Omental fat pad (tissue), 4 donors: ENCODE data around the gene IKZF1. TPM values are rescaled to one million over a fixed set of nuclear protein-coding genes. Genes with fewer than 3 reads are reported as not detected.

Experiments
- ATAC-seq: fragments of 150-250 bp; one replicate; pipeline ENCODE4 v1.9.1; 2016; ENCODE audit warnings: mild to moderate bottlenecking, moderate library complexity; ENCODE audit not compliant: low FRiP score
- DNase-seq: peaks from one replicate; pipeline ENCODE4 v3.0.0-alpha.2; 2019; ENCODE audit warnings: low spot score
- total RNA-seq, 4 donors: library from RNA; depleted of rRNA; stranded (reverse); fragments of >200 nt; gene quantifications; one replicate each; pipeline ENCODE4 v1.1.0, GENCODE V29; 2016
- TF ChIP-seq, protein P1 (sequence below), 3 donors: fragments of 450-650 bp; IDR thresholded peaks; one replicate each; pipeline ENCODE4 v1.5.1; 2016 to 2017; ENCODE audit warnings: antibody characterized with exemption in 3 of 3, mild to moderate bottlenecking in 3 of 3, moderate library complexity in 2 of 3

Gene IKZF1
- total RNA-seq, 4 donors from 2014 or later, result 14.6 to 34.5 (median 21.7) TPM

- TF ChIP-seq, protein P1, sequence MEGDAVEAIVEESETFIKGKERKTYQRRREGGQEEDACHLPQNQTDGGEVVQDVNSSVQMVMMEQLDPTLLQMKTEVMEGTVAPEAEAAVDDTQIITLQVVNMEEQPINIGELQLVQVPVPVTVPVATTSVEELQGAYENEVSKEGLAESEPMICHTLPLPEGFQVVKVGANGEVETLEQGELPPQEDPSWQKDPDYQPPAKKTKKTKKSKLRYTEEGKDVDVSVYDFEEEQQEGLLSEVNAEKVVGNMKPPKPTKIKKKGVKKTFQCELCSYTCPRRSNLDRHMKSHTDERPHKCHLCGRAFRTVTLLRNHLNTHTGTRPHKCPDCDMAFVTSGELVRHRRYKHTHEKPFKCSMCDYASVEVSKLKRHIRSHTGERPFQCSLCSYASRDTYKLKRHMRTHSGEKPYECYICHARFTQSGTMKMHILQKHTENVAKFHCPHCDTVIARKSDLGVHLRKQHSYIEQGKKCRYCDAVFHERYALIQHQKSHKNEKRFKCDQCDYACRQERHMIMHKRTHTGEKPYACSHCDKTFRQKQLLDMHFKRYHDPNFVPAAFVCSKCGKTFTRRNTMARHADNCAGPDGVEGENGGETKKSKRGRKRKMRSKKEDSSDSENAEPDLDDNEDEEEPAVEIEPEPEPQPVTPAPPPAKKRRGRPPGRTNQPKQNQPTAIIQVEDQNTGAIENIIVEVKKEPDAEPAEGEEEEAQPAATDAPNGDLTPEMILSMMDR (IDR thresholded peaks at IDR 0.05), result no peak
- DNase-seq, result no peak
- no peak for ATAC-seq
Observed at GRCh38 chr7:50426280-50427045, 121.9 kb downstream of the IKZF1 start.

DNA sequence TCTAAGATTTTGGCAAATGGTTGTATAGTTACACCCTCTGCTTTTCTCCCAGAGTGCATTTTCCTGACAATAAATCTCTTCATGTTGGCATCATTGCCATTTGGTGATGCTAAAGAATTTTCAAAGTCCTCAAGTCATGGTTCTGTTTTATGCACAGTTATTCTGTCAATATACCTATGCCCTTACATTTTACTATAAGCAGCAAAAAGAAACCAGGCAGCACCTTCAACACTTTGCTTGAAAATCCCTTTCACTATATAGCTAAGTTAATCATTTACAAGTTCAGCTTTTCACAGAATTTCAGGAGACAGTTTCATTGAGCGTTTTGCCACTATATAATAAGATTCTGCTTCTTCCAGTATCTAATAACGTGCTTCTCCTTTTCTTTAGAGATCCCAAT, 123.0 kb downstream of the IKZF1 start:
- TF ChIP-seq, protein P1 (IDR thresholded peaks at IDR 0.05), result no peak
- no peak for ATAC-seq
- no peak for DNase-seq

DNA sequence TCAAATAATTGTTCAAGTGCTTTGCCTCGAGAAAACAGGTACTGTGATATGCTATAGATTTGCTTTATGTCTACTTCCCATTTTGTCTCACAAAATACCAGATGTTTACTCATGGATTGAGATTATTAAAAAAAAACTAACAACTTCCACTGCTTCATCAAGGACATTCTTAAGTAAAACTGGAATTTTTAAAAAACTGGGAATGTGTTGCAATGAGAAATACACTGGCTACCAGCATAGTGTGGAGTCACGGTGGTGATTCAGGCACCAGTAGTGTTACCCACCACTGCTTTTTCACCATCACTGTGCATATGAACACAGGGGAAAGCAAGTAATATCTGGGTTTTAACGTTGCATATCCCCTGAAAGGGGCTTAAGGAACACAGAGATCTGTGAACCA, 124.4 kb downstream of the IKZF1 start:
- DNase-seq (no peak), ATAC-seq (no peak)
- TF ChIP-seq, protein P1 (IDR thresholded peaks at IDR 0.05), result no peak

DNA sequence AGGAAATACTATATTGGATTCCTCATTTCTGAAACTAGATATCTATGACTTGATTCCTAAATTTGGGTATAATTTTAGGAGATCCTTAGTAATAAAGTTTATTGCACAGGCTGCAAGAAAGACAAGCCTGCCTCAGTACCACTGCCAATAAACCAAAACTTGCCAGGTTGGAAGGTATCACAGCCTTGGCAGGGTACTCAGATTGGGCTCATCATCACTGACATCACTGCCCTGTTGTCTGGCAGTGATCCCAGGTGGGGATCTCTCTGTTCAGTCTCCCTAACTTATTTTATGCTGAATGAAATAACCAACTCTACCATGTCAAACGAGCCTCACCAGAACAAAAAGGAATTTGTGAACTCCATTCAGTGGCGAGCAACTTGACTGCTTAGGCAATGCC, 126.8 kb downstream of the IKZF1 start:
- DNase-seq, result no peak
- no peak for ATAC-seq
- TF ChIP-seq, protein P1 (IDR thresholded peaks at IDR 0.05), result no peak

- TF ChIP-seq, protein P1 (IDR thresholded peaks at IDR 0.05), result no peak
- ATAC-seq, result no peak
Observed at GRCh38 chr7:50431722-50432305, 127.3 kb downstream of the IKZF1 start.

GRCh38 chr7:50436133-50436806, 131.8 kb downstream of the IKZF1 start:
- TF ChIP-seq, protein P1 (IDR thresholded peaks at IDR 0.05), result no peak
- DNase-seq (no peak), ATAC-seq (no peak)

More at GRCh38 chr7:50431722-50432305, 127.3 kb downstream of the IKZF1 start:
- no peak for DNase-seq
